HG02840 (cell line): ENCODE measurements around the gene OBI1.
"Not testable (repeated sequence)": the region's sequence is repeated elsewhere in the genome, so short reads cannot be mapped to it uniquely, and the experiment has no call there.

Experiments
- ATAC-seq: cut with Tn5 transposase; IDR thresholded peaks from one replicate; pipeline ENCODE4 v1.9.1; 2021; ENCODE audit warnings: mild to moderate bottlenecking, moderate library complexity, moderate number of reproducible peaks; ENCODE audit not compliant: unreplicated experiment, low FRiP score

The OBI1 gene

GRCh38 chr13:78649997-78650716 lies 8.8 kb downstream of the OBI1 start:
- ATAC-seq: no peak

GRCh38 chr13:78647109-78647678 lies 11.8 kb downstream of the OBI1 start:
- ATAC-seq: not testable (repeated sequence)

GRCh38 chr13:78638216-78638615 lies 20.7 kb downstream of the OBI1 start:
- ATAC-seq: no peak

DNA sequence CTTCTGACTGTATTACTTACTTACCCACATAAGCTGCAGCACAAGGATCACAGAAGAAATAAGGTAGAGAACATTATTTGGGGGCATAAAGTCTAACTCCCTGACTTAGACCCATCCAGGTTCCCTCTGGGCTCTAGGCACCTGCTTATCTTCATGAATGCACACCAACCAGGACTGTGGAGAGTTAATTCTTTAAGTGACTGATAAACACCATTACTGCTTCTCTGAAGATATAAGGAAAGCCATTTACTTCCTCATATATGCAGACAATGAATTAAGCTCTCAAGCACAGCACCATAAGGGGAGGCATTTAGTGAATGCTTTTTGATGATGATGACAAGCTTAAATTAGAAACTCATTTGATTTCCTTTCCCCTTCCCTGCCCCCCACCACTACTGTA lies 22.5 kb downstream of the OBI1 start:
- ATAC-seq: no peak

DNA sequence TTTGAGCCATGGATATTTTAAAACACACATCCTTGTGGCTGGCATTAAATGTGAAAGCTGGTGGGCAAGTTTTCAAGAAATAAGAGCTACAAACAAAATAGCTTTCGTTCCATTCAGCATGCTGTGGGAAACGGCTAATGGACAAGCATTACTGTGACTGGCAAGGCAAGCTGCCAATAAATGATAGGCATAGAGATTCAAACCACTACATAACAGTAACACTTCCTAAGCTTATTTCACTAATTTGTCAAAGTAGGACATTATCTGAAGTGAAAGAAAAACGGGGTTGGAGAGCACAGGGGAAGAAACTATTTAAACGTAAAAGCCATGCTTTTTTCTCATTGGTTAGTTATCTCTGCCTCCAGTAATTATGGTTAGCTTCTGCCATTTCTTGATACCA lies 26.0 kb downstream of the OBI1 start:
- no peak for ATAC-seq

DNA sequence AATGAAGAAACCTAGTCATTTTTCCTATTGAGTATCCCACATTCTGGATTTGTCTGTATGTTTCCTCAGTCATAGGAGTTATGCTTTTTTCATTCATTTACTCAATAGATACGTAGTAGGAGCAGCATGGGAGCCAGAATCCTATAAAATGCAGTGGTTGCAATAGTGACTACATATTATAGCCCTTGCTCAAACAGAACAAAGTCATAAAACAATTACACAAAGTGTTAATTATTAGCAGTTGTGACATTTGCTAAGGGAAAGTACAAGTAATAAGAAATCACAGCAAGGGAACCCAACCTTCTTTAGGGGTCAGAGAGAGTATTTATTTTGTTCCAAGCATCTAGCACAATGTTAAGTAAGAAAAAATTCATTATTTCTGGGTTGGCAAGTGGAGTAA lies 27.9 kb downstream of the OBI1 start:
- ATAC-seq: no peak

- ATAC-seq: no peak
Measured at GRCh38 chr13:78630511-78630910, 28.4 kb downstream of the OBI1 start.

DNA sequence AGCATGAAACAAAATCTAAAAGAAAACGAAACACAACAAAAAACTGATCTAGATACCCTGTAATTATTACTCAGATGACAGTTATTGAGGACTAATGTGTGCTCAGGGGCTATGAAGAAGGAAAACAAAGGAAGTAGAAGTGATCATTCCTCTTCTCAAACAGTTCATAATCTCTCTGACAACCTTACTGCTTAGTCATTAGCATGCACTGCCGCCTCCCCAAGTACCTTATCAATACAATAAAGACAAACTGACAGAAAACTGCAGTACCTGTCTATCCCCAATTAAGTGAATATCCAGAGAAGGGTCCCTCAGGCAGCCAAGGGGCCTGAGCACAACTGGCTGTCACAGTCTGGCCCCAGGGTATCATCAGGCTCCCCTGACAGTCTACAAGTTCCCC lies 33.6 kb downstream of the OBI1 start:
- no peak for ATAC-seq

- no peak for ATAC-seq
Measured at GRCh38 chr13:78623132-78623531, 35.8 kb downstream of the OBI1 start.

DNA sequence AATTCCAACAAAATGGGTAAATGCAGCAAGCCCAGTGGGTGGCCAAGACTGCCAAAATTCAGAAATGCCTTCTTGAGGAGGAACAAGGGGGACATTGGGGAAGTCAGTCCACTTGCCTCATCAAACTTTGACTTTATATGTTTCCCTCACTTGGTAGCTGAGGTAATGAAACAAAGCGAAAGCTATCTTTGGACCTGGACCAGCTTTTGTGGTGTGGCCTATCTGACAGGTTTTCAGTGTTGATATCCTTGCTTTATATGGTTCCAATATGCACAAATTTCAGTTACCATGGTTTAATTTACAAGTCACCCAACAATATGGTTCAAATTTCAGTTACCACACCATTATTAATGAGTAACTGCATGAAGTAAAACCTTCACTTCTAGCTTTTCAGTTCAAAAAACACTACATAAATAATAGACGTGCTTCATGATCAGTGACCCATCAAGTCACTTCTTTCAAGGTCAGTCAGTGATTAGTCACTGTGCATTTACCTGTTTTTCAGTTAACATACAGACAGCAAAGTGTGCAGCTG lies 38.0 kb downstream of the OBI1 start:
- no peak for ATAC-seq

DNA sequence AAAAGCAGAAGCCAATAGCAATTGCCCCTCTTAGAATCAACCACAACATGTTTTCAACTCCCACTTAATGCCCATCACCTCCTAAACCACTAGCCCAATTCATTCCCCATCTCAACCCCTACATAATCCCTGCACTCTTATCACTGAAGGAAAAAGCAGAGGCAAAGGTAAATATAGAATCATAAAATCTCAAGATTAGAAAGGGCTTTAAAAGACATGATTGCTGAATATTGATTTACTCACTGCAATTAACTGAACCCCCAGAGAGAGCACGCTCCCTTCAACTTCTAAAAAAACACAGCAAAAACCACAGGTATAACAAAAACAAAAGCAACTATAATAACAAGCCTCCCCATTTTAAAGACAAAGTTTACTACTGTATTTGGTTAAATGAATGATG lies 40.5 kb downstream of the OBI1 start:
- ATAC-seq: no peak

DNA sequence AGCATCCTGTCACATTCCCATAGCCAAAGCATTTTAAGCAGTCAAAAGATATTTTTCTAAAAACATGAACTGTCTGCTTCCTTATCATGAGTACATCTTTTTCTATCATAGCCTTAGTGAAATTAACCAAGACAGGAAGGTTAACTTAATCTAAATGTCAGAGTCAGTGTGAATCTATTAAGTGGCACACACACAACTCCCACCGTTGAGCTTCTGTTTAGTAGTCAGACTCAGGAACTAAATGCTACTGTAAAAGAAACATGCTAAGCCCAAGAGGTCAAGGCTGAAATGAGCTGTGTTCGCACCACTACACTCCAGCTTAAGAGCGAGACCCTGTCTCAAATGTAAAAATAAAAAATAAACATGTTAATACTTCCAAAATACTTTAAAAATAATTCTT lies 47.9 kb downstream of the OBI1 start:
- no peak for ATAC-seq

DNA sequence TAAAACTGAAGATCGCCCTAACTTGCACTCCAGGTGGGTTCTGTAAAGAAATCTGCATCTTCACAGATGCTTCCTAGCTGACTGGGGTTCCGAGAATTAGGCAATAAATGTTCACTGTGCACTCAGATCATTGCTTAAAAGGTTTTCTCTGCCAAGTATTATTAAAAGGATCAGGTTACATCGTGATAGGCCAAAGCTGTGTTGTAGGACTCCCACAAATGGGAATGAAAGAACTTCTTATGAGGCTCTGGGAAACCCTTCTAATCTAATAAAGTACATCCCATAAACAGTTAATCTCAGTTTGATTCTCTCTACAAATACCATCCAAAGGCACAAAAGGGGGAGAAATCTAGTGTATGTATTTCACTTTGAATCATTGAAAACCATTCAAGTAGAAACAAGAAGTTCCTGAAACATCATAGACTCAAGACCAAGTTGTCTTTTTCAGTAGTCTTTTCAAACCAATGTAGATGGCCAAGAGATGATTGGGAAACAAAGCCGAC lies 48.5 kb downstream of the OBI1 start:
- no peak for ATAC-seq

DNA sequence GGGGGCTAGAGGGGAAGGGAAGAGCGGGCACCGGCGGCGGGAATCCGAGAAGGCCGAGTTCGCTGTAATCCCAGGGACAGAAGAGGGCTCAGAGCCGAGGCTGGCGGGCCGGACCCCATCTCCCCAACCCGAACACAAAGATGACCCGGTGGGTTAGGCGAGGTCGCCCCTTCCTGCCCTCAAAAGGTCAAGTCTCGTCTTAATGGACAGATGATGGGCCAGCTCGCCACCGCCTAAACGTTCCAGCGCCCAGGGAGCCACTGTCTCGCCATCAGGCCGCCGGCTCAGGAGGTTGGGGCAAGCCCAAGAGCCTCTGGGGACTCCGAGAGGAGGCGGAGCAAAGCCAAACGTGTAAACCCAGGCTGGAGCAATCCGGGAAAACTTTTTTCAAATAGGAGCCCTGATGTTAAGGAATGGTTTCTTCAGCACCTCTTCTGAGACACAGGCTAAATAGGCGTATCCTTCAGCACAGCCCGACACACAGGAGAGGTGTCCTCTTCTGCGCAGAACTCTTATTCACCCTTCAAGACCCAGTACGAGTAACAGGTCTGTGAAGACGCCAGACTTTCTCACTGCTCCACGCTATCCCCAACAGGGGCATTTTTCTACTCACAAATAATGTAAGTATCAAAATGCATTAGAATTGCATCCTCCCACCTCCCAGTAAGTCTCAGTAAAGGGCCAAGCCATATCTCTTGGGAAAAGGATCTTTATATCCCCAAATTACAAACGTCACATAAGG lies 49.3 kb downstream of the OBI1 start:
- no peak for ATAC-seq

GRCh38 chr13:78608688-78609463 lies 50.1 kb downstream of the OBI1 start:
- no peak for ATAC-seq

- no peak for ATAC-seq
Measured at GRCh38 chr13:78608252-78608687, 50.7 kb downstream of the OBI1 start.

DNA sequence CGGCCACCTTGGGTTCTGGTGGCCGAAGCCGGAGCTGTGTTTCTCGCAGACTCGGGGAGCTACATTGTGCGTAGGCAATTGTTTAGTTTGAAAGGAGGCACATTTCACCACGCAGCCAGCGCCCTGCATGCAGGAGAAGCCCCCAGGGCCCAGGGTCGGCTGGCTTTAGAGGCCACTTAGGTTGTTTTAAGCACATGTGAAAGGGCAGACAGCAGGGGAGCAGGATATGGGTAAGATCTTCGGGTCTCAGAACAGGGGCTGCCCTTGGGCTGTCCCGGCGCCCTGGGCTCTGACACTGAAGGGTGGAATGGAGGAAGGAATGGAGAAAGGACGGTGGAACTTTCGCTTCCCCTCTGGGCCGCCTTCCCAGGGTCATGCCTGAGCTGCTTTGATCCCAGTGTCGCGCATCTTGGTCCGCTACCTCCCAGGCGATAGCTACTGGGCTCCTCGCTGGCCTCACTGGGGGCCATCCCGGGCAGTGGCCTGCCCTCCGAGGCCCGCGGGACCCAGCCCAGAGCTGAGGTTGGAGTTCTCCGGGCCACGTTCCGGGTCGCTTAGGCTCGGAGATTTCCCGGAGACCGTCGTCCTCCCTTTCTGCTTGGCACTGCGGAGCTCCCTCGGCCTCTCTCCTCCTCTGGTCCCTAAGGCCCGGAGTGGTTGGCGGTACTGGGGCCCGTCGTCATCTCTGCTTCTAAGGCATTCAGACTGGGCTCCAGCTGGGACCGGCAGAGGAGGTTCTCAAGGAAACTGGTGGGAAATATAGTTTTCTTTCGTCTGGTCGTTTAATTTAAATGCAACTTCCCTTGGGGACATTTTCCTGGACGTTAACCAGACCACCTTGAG lies 51.3 kb downstream of the OBI1 start:
- ATAC-seq: no peak

DNA sequence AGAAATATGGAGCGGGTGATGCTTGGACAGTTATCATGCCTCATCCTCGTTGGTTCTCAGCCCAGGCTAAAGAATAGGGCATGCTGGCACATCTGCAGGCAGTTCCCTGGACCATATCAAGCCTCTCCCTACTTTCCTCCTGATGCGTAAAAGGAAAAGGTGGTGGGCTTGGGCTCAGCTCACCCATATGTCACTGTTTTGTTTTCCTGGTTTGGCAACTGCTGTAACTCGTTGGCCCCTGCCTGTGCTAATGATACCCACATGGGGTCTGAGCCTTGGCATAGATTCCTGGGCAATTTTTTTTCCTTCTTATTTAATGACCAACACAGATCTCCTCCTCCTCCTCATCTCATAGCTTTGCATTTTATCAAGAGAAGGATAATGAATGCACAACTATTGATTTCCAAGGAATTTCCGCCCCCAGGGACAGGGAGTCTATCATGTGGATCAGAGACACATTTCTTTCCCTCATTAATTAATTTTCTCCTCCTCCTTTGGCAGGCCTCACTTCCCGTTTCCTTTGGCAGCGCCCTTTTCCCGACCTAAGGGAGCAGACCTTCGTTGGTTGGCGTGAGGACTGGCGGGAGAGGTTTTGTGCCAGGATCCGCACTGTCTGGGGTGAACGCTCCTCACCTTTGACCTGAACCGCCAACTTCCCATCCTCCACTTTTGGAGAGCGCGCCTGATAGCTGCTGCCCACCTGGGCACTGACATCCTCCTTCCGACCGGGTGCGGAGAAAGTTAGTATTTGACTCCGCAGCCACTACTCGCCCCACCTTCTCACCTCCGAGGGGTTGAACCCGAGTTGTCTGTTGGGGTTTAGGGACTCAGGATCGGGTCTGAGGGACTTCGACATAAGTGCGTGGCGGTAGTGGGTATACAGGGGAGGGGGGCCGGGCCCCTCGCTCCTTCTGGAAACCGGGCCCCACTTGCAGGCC lies 52.2 kb downstream of the OBI1 start:
- no peak for ATAC-seq
